ENCODE measurements around the gene GPC6. TPM values are rescaled to one million over a fixed set of nuclear protein-coding genes. Genes with fewer than 3 reads are reported as not detected.

The GPC6 gene
- total RNA-seq, 1 donor from 2014 or later, result 63.0 TPM

- Histone ChIP-seq H3K4me1 (ENCODE audit: insufficient read depth, low read length) (no peaks in the 10 kb centered on the region), H3K9ac (ENCODE audit: low read length) (no peak overlapping the region), H3K4me2 (ENCODE audit: low read length) (no peak overlapping the region), H3K36me3 (ENCODE audit: insufficient read depth, low read length) (no peaks in the 10 kb centered on the region), H3K79me2 (ENCODE audit: insufficient read depth, low read length) (no peaks in the 10 kb centered on the region), H3K27ac (ENCODE audit: low read depth, low read length) (no peak overlapping the region), H2AFZ (ENCODE audit: low read depth, low read length) (no peak overlapping the region), H3K27me3 (ENCODE audit: insufficient read depth, low read length) (no peaks in the 10 kb centered on the region), H4K20me1 (ENCODE audit: insufficient read depth, low read length) (no peaks in the 10 kb centered on the region), H3K4me3 (ENCODE audit: insufficient read depth, low read depth, low read length) (no peak overlapping the region), H3K9me3 (ENCODE audit: insufficient read depth, low read depth, low read length) (no peaks in the 10 kb centered on the region)
- Mint-ChIP-seq H3K27ac (ENCODE audit: unreplicated experiment) (no peak overlapping the region), H3K9me3 (ENCODE audit: unreplicated experiment) (peaks cover 5% of the 10 kb centered on the region), H3K36me3 (ENCODE audit: low read depth, unreplicated experiment) (no peaks in the 10 kb centered on the region), H3K27me3 (ENCODE audit: low read depth, unreplicated experiment) (no peaks in the 10 kb centered on the region), H3K4me3 (ENCODE audit: unreplicated experiment) (no peak overlapping the region), H3K4me1 (ENCODE audit: low read depth, unreplicated experiment) (no peaks in the 10 kb centered on the region)
- FAIRE-seq (no peak), DNase-seq (ENCODE audit: low read depth) (peak; percentile 18)
- TF ChIP-seq CTCF (IDR thresholded peaks at IDR 0.05; ENCODE audit: insufficient read depth, low read depth, low read length), result peak; percentile 37
- no peak for TF ChIP-seq EZH2 (IDR thresholded peaks at IDR 0.05; ENCODE audit: insufficient read depth, low read length)
Observed at GRCh38 chr13:94416454-94417080, 1190.0 kb downstream of the GPC6 start.

GRCh38 chr13:94417294-94417693 is 1190.7 kb downstream of the GPC6 start:
- Mint-ChIP-seq H3K27ac (ENCODE audit: unreplicated experiment) (no peak overlapping the region), H3K4me1 (ENCODE audit: low read depth, unreplicated experiment) (no peaks in the 10 kb centered on the region), H3K36me3 (ENCODE audit: low read depth, unreplicated experiment) (no peaks in the 10 kb centered on the region), H3K27me3 (ENCODE audit: low read depth, unreplicated experiment) (no peaks in the 10 kb centered on the region), H3K4me3 (ENCODE audit: unreplicated experiment) (no peak overlapping the region), H3K9me3 (ENCODE audit: unreplicated experiment) (peaks cover 5% of the 10 kb centered on the region)
- no peak for TF ChIP-seq EZH2 (IDR thresholded peaks at IDR 0.05; ENCODE audit: insufficient read depth, low read length)
- TF ChIP-seq CTCF (IDR thresholded peaks at IDR 0.05; ENCODE audit: insufficient read depth, low read depth, low read length), result no peak
- Histone ChIP-seq H3K4me1 (ENCODE audit: insufficient read depth, low read length) (no peaks in the 10 kb centered on the region), H3K9ac (ENCODE audit: low read length) (no peak overlapping the region), H3K27me3 (ENCODE audit: insufficient read depth, low read length) (no peaks in the 10 kb centered on the region), H3K9me3 (ENCODE audit: insufficient read depth, low read depth, low read length) (no peaks in the 10 kb centered on the region), H3K27ac (ENCODE audit: low read depth, low read length) (no peak overlapping the region), H2AFZ (ENCODE audit: low read depth, low read length) (no peak overlapping the region), H4K20me1 (ENCODE audit: insufficient read depth, low read length) (no peaks in the 10 kb centered on the region), H3K36me3 (ENCODE audit: insufficient read depth, low read length) (no peaks in the 10 kb centered on the region), H3K79me2 (ENCODE audit: insufficient read depth, low read length) (no peaks in the 10 kb centered on the region), H3K4me3 (ENCODE audit: insufficient read depth, low read depth, low read length) (no peak overlapping the region), H3K4me2 (ENCODE audit: low read length) (no peak overlapping the region)
- DNase-seq (ENCODE audit: low read depth) (no peak), FAIRE-seq (no peak)

GRCh38 chr13:94419304-94419924 is 1192.8 kb downstream of the GPC6 start:
- Histone ChIP-seq H3K27ac (ENCODE audit: low read depth, low read length) (no peak overlapping the region), H3K4me3 (ENCODE audit: insufficient read depth, low read depth, low read length) (no peak overlapping the region), H3K4me1 (ENCODE audit: insufficient read depth, low read length) (no peaks in the 10 kb centered on the region), H3K4me2 (ENCODE audit: low read length) (no peak overlapping the region), H3K9ac (ENCODE audit: low read length) (no peak overlapping the region), H4K20me1 (ENCODE audit: insufficient read depth, low read length) (no peaks in the 10 kb centered on the region), H3K9me3 (ENCODE audit: insufficient read depth, low read depth, low read length) (no peaks in the 10 kb centered on the region), H3K27me3 (ENCODE audit: insufficient read depth, low read length) (no peaks in the 10 kb centered on the region), H3K36me3 (ENCODE audit: insufficient read depth, low read length) (no peaks in the 10 kb centered on the region), H3K79me2 (ENCODE audit: insufficient read depth, low read length) (no peaks in the 10 kb centered on the region), H2AFZ (ENCODE audit: low read depth, low read length) (no peak overlapping the region)
- no peak overlapping the region for H3K27ac Mint-ChIP-seq (ENCODE audit: unreplicated experiment)
- no peaks in the 10 kb centered on the region for H3K4me1 Mint-ChIP-seq (ENCODE audit: low read depth, unreplicated experiment)
- peaks cover 9% of the 10 kb centered on the region for H3K9me3 Mint-ChIP-seq (ENCODE audit: unreplicated experiment)
- H3K36me3 Mint-ChIP-seq (ENCODE audit: low read depth, unreplicated experiment), result peaks cover 1% of the 10 kb centered on the region
- no peak for FAIRE-seq
- no peak overlapping the region for H3K4me3 Mint-ChIP-seq (ENCODE audit: unreplicated experiment)
- peak; percentile 65 for DNase-seq (ENCODE audit: low read depth)
- no peaks in the 10 kb centered on the region for H3K27me3 Mint-ChIP-seq (ENCODE audit: low read depth, unreplicated experiment)
- no peak for TF ChIP-seq CTCF (IDR thresholded peaks at IDR 0.05; ENCODE audit: insufficient read depth, low read depth, low read length)
- no peak for TF ChIP-seq EZH2 (IDR thresholded peaks at IDR 0.05; ENCODE audit: insufficient read depth, low read length)

Measured in astrocyte (in vitro differentiated cells and primary cell).